ENCODE data around the gene CITED2. TPM values are rescaled to one million over a fixed set of nuclear protein-coding genes. Genes with fewer than 3 reads are reported as not detected.

Gene CITED2
- total and polyA plus RNA-seq, 2 of the 8 experiments (the other 6 are each of a cell fraction or from before 2014, with no cell fraction given) = 89.1 to 115 TPM

- Histone ChIP-seq H4K91ac (replicated peaks; ENCODE audit: insufficient read length, low read length) (no peak overlapping the region), H3K4me3 (ENCODE audit: extremely low read depth in 1 of 4, insufficient read depth in 2 of 4, low read depth in 3 of 4, low read length in 4 of 4) (no peak overlapping the region), H3K23ac (ENCODE audit: insufficient read length) (no peak overlapping the region), H3K4ac (replicated peaks; ENCODE audit: insufficient read length, low read depth, low read length) (no peak overlapping the region), H3K23me2 (ENCODE audit: low read depth, low read length) (peaks cover 2% of the 10 kb centered on the region; the same call in 1 of the 2 replicates), H2BK15ac (ENCODE audit: low read length) (no peak overlapping the region), H3K56ac (replicated peaks; ENCODE audit: insufficient read length, low read depth, low read length) (no peak overlapping the region), H4K8ac (ENCODE audit: extremely low read depth, insufficient read depth, low read length) (no peak overlapping the region), H2BK5ac (ENCODE audit: low read depth, low read length) (no peak overlapping the region), H2AK5ac (ENCODE audit: low read depth, low read length) (no peak overlapping the region), H2AFZ (ENCODE audit: low read length) (no peak overlapping the region), H3K18ac (ENCODE audit: extremely low read depth, low read length) (no peak overlapping the region), H3K9me3 (ENCODE audit: insufficient read depth in 2 of 2, low read depth in 1 of 2, low read length in 1 of 2) (no peaks in the 10 kb centered on the region; a peak in 1 of 4 replicates), H2BK120ac (replicated peaks; ENCODE audit: low read depth, low read length) (no peak overlapping the region), H3K14ac (ENCODE audit: insufficient read length) (no peak overlapping the region), H3K36me3 (ENCODE audit: control insufficient read depth in 2 of 4, insufficient read depth in 4 of 4, low read length in 3 of 4) (no peaks in the 10 kb centered on the region), H3K27ac (ENCODE audit: low read depth, low read length) (no peak overlapping the region), H4K20me1 (replicated peaks in 1 of 2; ENCODE audit: control insufficient read depth in 1 of 2, insufficient read depth in 2 of 2, low read length in 2 of 2) (peaks cover 0 to 2% of the 10 kb centered on the region in 2 experiments), H2BK12ac (ENCODE audit: low read depth, low read length) (no peak overlapping the region), H3K27me3 (replicated peaks in 1 of 4; ENCODE audit: control insufficient read depth in 3 of 4, extremely low read depth in 1 of 4, insufficient read depth in 3 of 4, low read length in 3 of 4) (peaks cover 9 to 42% (median 28%) of the 10 kb centered on the region in 4 experiments), H3K79me2 (ENCODE audit: control insufficient read depth in 1 of 2, insufficient read depth in 2 of 2, low read length in 2 of 2) (no peaks in the 10 kb centered on the region), H3K4me1 (replicated peaks in 1 of 4; ENCODE audit: control insufficient read depth in 3 of 4, insufficient read depth in 4 of 4, low read length in 3 of 4) (peaks cover 0 to 8% (median 1%) of the 10 kb centered on the region in 4 experiments; a peak in 3 of 7 replicates), H3K4me2 (ENCODE audit: insufficient read depth in 1 of 2, low read depth in 2 of 2, low read length in 2 of 2) (no peak overlapping the region), H2BK20ac (ENCODE audit: low read length) (no peak overlapping the region), H4K5ac (ENCODE audit: insufficient read length, low read depth, low read length) (no peak overlapping the region), H3K9ac (replicated peaks in 1 of 4; ENCODE audit: extremely low read depth in 1 of 4, low read depth in 3 of 4, low read length in 3 of 4) (no peak overlapping the region), H3K79me1 (ENCODE audit: low read depth, low read length) (no peaks in the 10 kb centered on the region)
- DNase-seq (ENCODE audit: low read depth in 1 of 2, low spot score in 2 of 2) = no peak
- WGBS, 2 experiments (ENCODE audit: extremely low coverage in 1 of 2, insufficient coverage in 1 of 2, insufficient read length in 1 of 2, insufficient replicate concordance in 2 of 2, low coverage in 1 of 2, low lambda C conversion rate in 2 of 2, missing lambda C conversion rate in 1 of 2) = 83% methylated on average over 1 of the region's 1 CpG; no CpG with 5 or more reads in 1 of the 2 experiments
- POLR2A ChIA-PET (ENCODE audit: partially characterized antibody) = interaction anchor here (2.1 kb wide), 1 partner anchor 18 kb away, joined by 13 read pairs; the partner anchor contains the start of gene CITED2
- CTCF ChIA-PET (ENCODE audit: partially characterized antibody) = interaction anchor here (0.6 to 0.7 kb wide), 2 partner anchors 28 to 1712 kb away, joined by 3 to 4 read pairs; no protein-coding TSS in a partner anchor
- FAIRE-seq = no peak
- no peak for TF ChIP-seq KDM1A (IDR thresholded peaks at IDR 0.05; ENCODE audit: borderline replicate concordance, low read length)
- TF ChIP-seq EZH2 (IDR thresholded peaks at IDR 0.05; ENCODE audit: low read depth, low read length, severe bottlenecking) = no peak
- TF ChIP-seq POLR2A (IDR thresholded peaks at IDR 0.05; ENCODE audit: control extremely low read depth in 1 of 2, low read depth in 2 of 2, low read length in 2 of 2) = no peak
- TF ChIP-seq SAP30 (IDR thresholded peaks at IDR 0.05; ENCODE audit: insufficient read depth, insufficient replicate concordance, low read length) = no peak
- no peak for TF ChIP-seq ZNF274 (IDR thresholded peaks at IDR 0.05; ENCODE audit: borderline replicate concordance, extremely low read depth, low read length)
- TF ChIP-seq SP1 (IDR thresholded peaks at IDR 0.05; ENCODE audit: low read depth, low read length) = no peak
- TF ChIP-seq RXRA (IDR thresholded peaks at IDR 0.05; ENCODE audit: insufficient read depth, low read depth, low read length) = no peak
- TF ChIP-seq BRCA1 (IDR thresholded peaks at IDR 0.05; ENCODE audit: low read depth, low read length) = no peak
- no peak for TF ChIP-seq JUND (IDR thresholded peaks at IDR 0.05; ENCODE audit: low read length)
- no peak for TF ChIP-seq TBP (IDR thresholded peaks at IDR 0.05; ENCODE audit: low read depth, low read length)
- TF ChIP-seq POU5F1 (IDR thresholded peaks at IDR 0.05; ENCODE audit: low read depth, low read length) = no peak
- TF ChIP-seq TAF1 (IDR thresholded peaks at IDR 0.05; ENCODE audit: low read depth, low read length) = no peak
- TF ChIP-seq TEAD4 (IDR thresholded peaks at IDR 0.05; ENCODE audit: low read depth, low read length) = no peak
- no peak for TF ChIP-seq CHD2 (IDR thresholded peaks at IDR 0.05; ENCODE audit: low read length)
- no peak for TF ChIP-seq KDM5A (IDR thresholded peaks at IDR 0.05; ENCODE audit: low read length)
- no peak for TF ChIP-seq POLR2AphosphoS5 (IDR thresholded peaks at IDR 0.05; ENCODE audit: low read depth, low read length)
Observed at GRCh38 chr6:139392794-139393193, 18.3 kb upstream of the CITED2 start.
